Fibroblast of skin of back (primary cell): ENCODE measurements around the gene ICA1.

Source experiments
- DNase-seq: peaks from one replicate; pipeline ENCODE4 v3.0.0-alpha.2; 2013

ICA1 gene

GRCh38 chr7:8089036-8089780 lies 172.8 kb downstream of the ICA1 start:
- DNase-seq, result no peak

GRCh38 chr7:8086239-8086638 lies 175.7 kb downstream of the ICA1 start:
- no peak for DNase-seq

GRCh38 chr7:8085420-8085819 lies 176.5 kb downstream of the ICA1 start:
- DNase-seq, result no peak

- DNase-seq, result no peak
Measured at GRCh38 chr7:8084836-8085235, 177.1 kb downstream of the ICA1 start.

GRCh38 chr7:8082762-8083161 lies 179.2 kb downstream of the ICA1 start:
- no peak for DNase-seq

- DNase-seq, result no peak
Measured at GRCh38 chr7:8078418-8078817, 183.5 kb downstream of the ICA1 start.

- DNase-seq, result no peak
Measured at GRCh38 chr7:8070451-8071180, 191.4 kb downstream of the ICA1 start.

- no peak for DNase-seq
Measured at GRCh38 chr7:8068892-8069686, 192.9 kb downstream of the ICA1 start.

GRCh38 chr7:8065356-8065813 lies 196.6 kb downstream of the ICA1 start:
- DNase-seq, result peak; percentile 90

GRCh38 chr7:8064828-8065227 lies 197.1 kb downstream of the ICA1 start:
- peak; percentile 62 for DNase-seq

GRCh38 chr7:8063706-8064297 lies 198.2 kb downstream of the ICA1 start:
- peak; percentile 38 for DNase-seq

- peak; percentile 6 for DNase-seq
Measured at GRCh38 chr7:8063300-8063699, 198.7 kb downstream of the ICA1 start.
